ENCODE results near the gene TFAP2E.
"Not testable (repeated sequence)": the region's sequence is repeated elsewhere in the genome, so short reads cannot be mapped to it uniquely, and the experiment has no call there.

TFAP2E gene

GRCh38 chr1:35574655-35575415, 1.7 kb downstream of the TFAP2E start:
- DNase-seq = no peak

GRCh38 chr1:35575416-35575958, 2.4 kb downstream of the TFAP2E start:
- no peak for DNase-seq

GRCh38 chr1:35576061-35576765, 3.1 kb downstream of the TFAP2E start:
- DNase-seq = no peak

GRCh38 chr1:35576766-35577070, 3.6 kb downstream of the TFAP2E start:
- not testable (repeated sequence) for DNase-seq

- peak; percentile 62 for DNase-seq
Observed at GRCh38 chr1:35577071-35577998, 4.2 kb downstream of the TFAP2E start.

GRCh38 chr1:35580949-35581388, 7.9 kb downstream of the TFAP2E start:
- no peak for DNase-seq

GRCh38 chr1:35581621-35582020, 8.5 kb downstream of the TFAP2E start:
- DNase-seq = not testable (repeated sequence)

- DNase-seq = no peak
Observed at GRCh38 chr1:35585281-35585680, 12.2 kb downstream of the TFAP2E start.

GRCh38 chr1:35585805-35586204, 12.7 kb downstream of the TFAP2E start:
- not testable (repeated sequence) for DNase-seq

GRCh38 chr1:35586808-35587207, 13.7 kb downstream of the TFAP2E start:
- DNase-seq = no peak

- no peak for DNase-seq
Observed at GRCh38 chr1:35587736-35588135, 14.6 kb downstream of the TFAP2E start.

- no peak for DNase-seq
Observed at GRCh38 chr1:35588197-35588910, 15.2 kb downstream of the TFAP2E start.

- DNase-seq = no peak
Observed at GRCh38 chr1:35589516-35590427, 16.7 kb downstream of the TFAP2E start.

GRCh38 chr1:35590476-35591040, 17.4 kb downstream of the TFAP2E start:
- no peak for DNase-seq

GRCh38 chr1:35591211-35591610, 18.1 kb downstream of the TFAP2E start:
- DNase-seq = no peak

GRCh38 chr1:35592991-35593769, 20.1 kb downstream of the TFAP2E start:
- no peak for DNase-seq

GRCh38 chr1:35594005-35594760, 21.1 kb downstream of the TFAP2E start:
- no peak for DNase-seq

GRCh38 chr1:35595684-35596083, 22.6 kb downstream of the TFAP2E start:
- DNase-seq = no peak

- no peak for DNase-seq
Observed at GRCh38 chr1:35597870-35598269, 24.8 kb downstream of the TFAP2E start.
